ENCODE results near the gene MCF2L.
"Not testable (repeated sequence)": the region's sequence is repeated elsewhere in the genome, so short reads cannot be mapped to it uniquely, and the experiment has no call there.

Gene MCF2L

GRCh38 chr13:113074876-113075275, 105.9 kb downstream of the MCF2L start:
- DNase-seq: no peak

- DNase-seq: no peak
These were observed 106.7 kb downstream of the MCF2L start for GRCh38 chr13:113075711-113076110.

GRCh38 chr13:113076681-113077401, 107.8 kb downstream of the MCF2L start:
- no peak for DNase-seq

- no peak for DNase-seq
These were observed 108.5 kb downstream of the MCF2L start for GRCh38 chr13:113077566-113077952.

GRCh38 chr13:113077953-113078901, 109.2 kb downstream of the MCF2L start:
- DNase-seq: no peak

GRCh38 chr13:113078902-113079780, 110.1 kb downstream of the MCF2L start:
- no peak for DNase-seq

GRCh38 chr13:113079781-113080080, 110.7 kb downstream of the MCF2L start:
- DNase-seq: not testable (repeated sequence)

- DNase-seq: no peak
These were observed 111.4 kb downstream of the MCF2L start for GRCh38 chr13:113080361-113080831.

GRCh38 chr13:113080901-113081521, 112.0 kb downstream of the MCF2L start:
- DNase-seq: no peak

GRCh38 chr13:113082198-113083021, 113.4 kb downstream of the MCF2L start:
- DNase-seq: no peak

- DNase-seq: no peak
These were observed 114.0 kb downstream of the MCF2L start for GRCh38 chr13:113083022-113083373.

GRCh38 chr13:113083402-113084061, 114.5 kb downstream of the MCF2L start:
- DNase-seq: no peak

GRCh38 chr13:113084094-113084942, 115.3 kb downstream of the MCF2L start:
- DNase-seq: no peak

- DNase-seq: no peak
These were observed 116.0 kb downstream of the MCF2L start for GRCh38 chr13:113084943-113085540.

GRCh38 chr13:113086031-113086750, 117.2 kb downstream of the MCF2L start:
- no peak for DNase-seq

GRCh38 chr13:113086991-113087922, 118.2 kb downstream of the MCF2L start:
- DNase-seq: no peak

- DNase-seq: no peak
These were observed 119.1 kb downstream of the MCF2L start for GRCh38 chr13:113087923-113088690.
